HG02798 (cell line): ENCODE measurements around the gene SULF2.

Experiments used
- ATAC-seq: cut with Tn5 transposase; IDR thresholded peaks from one replicate; pipeline ENCODE4 v1.9.1; 2021; ENCODE audit warnings: mild to moderate bottlenecking; ENCODE audit not compliant: unreplicated experiment, poor library complexity

SULF2 gene

DNA sequence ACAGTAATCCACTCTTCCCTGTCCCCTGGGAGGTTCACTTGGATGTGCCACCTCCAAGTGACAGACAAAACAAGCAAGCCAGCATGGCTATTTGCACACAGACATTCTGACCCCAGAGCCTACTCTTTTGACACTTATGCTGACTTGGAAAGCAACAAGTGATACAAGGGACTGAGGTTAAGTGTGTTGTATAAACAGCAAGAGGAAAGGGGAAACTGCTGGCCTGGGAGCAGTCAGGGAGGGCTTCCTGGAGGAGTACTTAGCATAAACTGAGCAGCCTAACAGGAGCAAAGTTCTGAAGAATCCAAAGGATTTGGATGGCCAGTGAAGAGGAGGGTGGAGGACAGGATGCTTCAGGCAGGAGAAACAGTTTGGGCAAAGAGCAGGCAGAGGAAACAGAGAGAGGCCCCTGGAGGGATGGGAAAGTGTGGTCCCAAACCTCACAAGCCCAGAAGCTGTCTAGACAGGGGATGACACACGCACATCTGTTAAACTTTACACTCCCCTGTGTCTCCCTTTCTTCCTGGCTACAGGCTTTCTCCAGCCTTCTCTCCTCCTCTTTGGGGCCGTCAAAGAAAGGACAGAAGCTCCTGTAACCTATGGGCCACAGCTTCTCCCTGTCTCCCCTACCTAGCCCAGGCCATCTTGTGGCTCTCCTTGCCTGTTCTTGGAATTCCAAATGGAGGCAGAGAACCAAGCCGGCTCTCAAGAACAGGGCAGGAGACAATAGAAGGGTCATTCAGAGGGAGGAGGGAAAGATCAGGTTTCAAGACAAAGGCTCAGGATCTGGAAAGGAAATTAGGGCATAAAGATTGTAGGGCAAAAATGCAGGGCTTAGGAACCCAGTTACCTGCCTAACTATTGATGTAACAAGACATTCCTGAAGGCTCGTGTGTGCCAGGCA, 19.3 kb downstream of the SULF2 start:
- ATAC-seq = no peak

DNA sequence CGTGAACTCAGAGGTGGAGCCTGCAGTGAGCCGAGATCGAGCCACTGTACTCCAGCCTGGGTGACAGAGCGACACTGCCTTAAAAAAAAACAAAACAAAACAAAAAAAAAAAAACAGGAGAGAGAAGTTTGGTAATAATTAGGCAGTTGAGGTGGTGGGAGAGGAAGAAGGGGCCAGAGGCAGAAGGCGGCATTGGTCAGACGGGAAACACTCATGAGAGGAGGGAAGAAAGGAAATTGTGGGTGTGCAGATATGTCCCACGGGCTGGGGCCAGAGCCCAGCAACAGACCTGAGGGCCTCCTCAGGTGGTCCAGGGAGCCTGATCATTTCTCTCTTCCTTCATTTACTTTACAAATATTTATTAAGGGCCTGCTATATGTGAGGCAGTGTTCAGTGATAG, 20.0 kb downstream of the SULF2 start:
- ATAC-seq = no peak

DNA sequence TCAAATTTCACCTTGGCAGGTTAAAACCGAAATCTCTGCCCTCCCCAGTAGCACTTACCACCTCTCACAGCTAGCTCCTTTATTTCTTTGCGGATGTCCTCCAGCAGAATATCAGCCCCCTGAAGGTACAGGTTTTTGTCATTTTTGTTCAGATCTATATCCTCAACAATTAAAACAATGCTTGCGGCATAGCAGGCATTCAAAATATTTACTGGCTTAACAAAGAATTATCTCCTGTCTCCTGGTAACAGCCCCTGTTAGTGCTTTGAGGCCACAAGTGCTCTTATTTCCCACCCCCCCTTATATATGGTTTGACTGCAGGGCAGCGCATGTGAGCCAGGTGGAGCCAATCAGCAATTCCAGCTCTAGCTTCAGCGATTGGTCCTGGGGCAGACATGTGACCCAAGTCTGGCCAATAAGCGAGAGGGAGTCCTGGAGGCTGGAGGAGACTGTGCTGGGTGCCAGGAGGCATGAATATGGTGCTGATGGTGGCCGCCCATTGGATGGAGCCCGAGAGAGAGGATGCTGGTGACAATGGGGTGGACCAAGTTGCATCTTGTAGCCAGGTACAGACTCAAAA, 21.0 kb downstream of the SULF2 start:
- ATAC-seq = no peak

DNA sequence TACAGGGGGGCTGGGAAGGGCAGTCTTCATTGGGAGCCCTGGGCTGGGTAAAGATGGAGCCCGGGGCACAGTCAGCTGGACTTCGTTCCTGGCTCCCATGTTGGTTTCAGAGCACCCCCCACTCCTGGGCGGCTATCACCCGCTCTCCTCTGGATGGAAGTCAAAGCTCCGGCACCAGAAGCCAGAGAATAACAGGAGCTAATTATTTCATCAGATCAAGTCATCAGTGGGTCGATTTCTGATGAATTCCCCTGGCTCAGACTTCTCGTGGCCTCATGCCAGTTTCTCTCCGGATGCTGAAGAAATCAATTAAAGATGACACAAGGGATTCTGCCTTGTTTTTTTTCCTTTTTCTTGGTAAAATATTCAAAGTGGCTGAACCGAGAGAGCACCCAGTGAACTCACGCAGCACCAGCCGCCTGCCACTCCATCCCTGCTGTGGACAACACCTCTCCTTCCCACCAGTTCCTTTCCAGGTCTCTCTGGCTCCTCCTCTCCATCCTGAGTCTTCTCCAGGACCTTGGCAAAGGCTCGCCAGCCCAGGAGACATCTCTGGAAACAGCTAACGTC, 22.5 kb downstream of the SULF2 start:
- ATAC-seq = no peak

GRCh38 chr20:47761482-47762047, 23.7 kb downstream of the SULF2 start:
- no peak for ATAC-seq

DNA sequence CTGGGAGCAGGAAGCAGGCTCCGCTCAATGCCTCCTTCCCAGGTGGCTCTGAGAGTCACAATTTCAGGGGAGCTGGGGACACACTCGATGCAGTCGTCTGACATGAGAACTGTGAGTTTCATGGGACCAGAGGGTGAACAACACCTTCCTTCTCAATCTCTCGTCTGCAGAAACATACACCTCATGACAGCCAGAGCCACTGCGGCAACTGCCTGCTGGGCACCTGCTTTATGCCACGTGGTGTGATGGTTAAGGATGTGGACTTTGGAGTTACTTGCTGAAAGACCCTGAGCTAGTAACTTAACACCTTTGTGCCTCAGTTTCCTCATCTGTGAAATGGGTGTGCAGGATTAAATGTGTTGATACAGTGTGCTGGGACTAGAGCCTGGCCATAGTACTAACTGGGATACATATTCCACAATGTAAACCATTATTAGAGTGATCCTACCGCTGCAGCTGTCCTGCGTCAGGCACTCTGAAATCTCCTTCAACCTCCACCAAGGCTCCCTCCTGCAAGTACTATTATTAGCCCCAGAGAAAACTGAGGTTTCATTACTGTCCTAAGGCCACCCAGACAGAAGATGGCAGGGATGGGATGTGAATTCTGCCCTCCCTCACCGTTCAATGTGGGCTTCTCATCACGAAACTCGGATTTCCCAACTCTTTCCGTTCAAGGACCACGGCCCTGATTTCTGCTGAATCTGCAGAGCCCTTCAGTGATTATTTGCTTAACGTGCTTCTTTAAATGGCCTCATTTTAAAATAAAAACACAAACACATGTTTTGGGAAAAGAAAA, 24.4 kb downstream of the SULF2 start:
- ATAC-seq = no peak

DNA sequence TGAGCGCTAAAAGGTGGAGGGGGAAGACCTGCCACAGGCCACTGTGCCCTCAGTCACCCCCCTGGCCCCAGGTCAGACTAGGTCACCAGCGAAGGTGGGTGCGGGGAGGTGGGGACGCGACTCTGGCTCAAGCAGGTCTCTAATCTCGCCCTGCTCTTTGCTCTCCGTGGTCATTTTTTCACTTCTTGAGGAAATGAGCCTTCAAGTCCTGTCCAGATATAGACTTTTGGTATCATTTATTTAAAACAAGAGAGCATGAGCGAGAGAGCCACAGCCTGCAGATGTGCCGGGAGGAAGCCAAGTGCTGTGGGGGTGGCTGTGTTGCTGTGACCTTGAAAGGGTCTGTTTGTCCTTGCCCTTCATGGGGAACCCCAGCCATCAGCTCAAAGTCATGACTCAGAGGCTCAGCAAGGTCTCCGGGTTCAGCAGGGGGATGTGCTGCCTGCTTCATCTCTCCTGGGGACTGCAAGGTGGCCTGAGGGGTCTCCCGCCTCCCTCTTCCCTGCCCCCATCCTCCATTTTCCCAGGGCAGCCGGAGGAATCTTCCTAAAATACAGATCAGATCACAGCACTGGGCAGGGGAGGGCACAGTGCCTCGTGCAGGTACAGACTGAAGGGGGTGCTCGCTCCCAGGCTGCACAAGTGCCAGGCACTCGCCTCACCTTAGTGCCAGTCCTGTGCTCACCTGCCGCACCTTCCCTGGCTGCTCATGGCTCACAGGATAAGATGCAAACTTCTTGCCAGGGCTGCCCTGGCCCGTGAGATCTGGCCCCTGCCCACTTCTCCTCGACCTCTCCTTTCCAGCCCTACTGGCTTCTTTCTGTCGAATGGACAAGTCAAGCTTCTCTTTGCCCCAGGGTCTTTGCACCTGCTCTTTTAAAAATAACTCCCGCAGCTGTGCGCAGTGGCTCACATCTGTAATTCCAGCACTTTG, 26.5 kb downstream of the SULF2 start:
- ATAC-seq = no peak

GRCh38 chr20:47757145-47758035, 27.9 kb downstream of the SULF2 start:
- ATAC-seq = no peak

GRCh38 chr20:47754946-47755652, 30.2 kb downstream of the SULF2 start:
- ATAC-seq = no peak

DNA sequence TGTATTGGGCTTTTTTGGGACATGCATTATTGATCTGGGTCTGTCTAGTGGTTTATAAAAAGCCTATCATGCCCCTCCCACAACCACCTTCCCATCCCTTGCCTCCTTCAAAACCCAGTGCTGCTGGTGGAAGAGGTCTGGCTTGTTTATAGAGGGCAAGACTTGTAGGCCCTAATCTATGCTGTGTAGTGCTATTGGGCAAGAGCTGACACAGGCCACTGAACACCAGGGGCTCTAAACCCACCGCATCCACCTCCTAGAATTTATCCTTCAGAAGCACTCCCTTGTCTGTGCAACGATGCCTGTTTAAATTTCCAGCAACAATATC, 30.9 kb downstream of the SULF2 start:
- ATAC-seq = no peak

DNA sequence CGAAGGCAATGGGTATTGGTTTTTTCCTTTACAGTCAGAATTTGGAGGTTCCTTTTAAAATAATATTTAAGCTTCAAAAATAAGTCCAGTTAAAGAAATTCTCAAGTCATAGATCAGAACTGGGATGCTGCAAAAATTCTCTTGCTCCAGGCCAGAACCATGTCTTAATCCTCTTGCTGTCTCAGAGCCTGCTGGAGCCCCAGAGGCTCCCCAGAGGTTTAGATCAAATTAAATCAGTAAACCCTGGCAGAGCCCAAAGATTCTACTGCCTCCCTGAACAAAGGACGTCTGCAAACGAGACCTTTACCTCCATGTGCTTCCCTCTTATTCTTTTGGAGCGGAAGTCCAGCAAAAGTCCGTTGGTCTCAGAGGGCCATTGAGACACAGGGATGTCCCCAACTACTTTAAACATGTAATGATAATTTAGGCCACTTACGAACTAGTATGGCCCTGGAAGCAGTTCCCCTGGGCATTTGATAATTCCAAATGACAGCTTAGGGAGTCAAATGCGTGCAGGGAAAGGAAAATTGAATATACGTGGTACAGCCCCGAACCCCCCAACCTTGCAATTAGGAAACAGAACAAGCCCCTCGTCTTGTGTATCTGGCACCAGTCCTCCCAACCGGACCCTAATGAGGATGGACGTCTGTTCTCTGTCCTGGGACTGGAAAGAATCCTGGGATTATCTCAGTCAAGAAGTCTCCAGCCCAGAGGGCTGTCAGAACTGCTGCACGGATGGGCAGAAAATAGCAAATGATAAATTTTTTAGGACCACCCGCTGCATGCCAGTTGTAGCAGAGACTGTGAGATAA, 31.5 kb downstream of the SULF2 start:
- no peak for ATAC-seq

- no peak for ATAC-seq
Measured at GRCh38 chr20:47751449-47751848, 33.8 kb downstream of the SULF2 start.

DNA sequence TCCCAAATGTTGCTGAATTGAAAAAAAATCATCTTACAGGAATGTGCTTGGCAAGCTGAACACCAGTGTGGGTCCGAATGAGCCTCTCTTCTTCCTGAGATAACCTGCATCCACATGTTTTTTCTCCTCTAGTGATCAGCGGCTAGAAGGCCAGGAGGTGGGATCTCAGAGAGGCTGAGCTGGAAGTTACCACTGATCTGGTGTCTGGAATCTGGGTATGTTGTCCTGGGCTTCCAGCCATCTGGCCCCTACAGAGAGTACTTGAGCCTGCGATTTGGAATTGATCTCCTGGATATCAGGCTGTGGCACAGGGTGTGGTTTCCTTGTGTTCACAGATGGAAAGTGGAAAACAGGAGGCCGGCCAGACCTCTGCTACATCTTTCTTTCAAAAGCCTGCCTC, 35.9 kb downstream of the SULF2 start:
- ATAC-seq = no peak

DNA sequence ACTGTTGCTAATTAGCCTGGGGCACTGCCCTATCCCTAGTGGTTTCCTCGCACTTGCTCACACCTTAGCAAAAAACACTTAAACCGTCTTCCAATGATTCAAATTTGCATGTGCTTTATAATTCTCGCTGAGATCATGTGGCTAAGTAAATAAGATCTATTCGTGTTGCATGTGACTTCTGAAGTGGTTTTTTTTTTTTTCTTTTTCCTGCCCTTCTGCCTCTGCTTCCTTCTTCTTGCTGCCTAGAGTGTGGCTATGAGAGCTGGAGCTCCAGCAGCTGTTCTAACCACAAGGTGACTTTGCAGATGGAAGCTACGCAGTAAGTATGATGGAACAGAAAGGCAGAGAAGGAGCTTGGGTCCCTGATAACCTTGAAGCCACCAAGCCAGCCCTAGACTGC, 36.5 kb downstream of the SULF2 start:
- ATAC-seq = no peak

GRCh38 chr20:47748069-47748468, 37.2 kb downstream of the SULF2 start:
- ATAC-seq = no peak

DNA sequence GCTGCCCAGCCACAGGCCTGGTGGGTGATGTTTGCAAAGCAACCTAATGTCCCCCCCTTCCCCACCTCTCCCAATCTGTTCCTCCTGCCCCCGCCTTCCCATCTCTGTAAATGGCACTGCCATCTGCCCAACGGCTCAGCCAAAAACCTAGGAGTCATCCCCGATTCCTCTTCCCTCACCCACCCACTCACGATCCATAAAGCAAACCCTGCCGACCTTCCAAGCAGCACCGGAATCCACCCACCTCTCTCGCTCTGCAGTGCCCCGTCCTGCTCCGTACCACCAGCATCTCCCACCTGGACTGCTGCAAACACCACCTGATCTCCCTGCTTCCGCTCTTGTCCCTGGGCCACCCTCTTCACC, 37.6 kb downstream of the SULF2 start:
- no peak for ATAC-seq

DNA sequence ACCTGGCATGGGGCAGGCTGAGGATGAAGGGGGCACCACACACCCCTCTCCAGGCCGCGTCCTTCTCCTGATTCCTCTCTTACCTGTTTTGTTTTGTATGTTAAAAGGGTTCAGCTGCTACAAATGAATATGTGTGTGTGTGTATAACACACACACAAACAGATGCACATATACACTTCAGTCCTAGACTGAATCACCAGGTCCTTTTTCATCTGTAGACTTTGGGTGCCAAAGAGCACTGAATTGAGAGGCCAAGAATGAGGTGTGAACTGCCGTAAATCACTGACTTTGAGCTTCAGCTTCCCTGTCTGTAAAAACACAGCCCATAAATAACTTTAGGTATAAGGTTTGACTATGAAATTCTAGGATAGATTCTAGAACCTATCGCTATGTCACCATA, 40.5 kb downstream of the SULF2 start:
- ATAC-seq = no peak
